A172 (cell line): ENCODE results near the gene C10orf67. TPM values are rescaled to one million over a fixed set of nuclear protein-coding genes. Genes with fewer than 3 reads are reported as not detected.
"Not testable (repeated sequence)": the region's sequence is repeated elsewhere in the genome, so short reads cannot be mapped to it uniquely, and the experiment has no call there.

Experiments used
- DNase-seq: peaks from one replicate; pipeline ENCODE4 v3.0.0-alpha.2; 2015; ENCODE audit warnings: low spot score
- total RNA-seq: library from RNA; depleted of rRNA; stranded (reverse); fragments of >200 nt; shearing (Covaris generic); gene quantifications from 2 replicates; pipeline ENCODE4 v1.2.3, GENCODE V29; 2014

The C10orf67 gene
- total RNA-seq, 1 experiment from 2014 or later, result 1.0 TPM

- no peak for DNase-seq
Observed at GRCh38 chr10:23280419-23281043, 64.1 kb downstream of the C10orf67 start.

- no peak for DNase-seq
Observed at GRCh38 chr10:23275355-23275754, 69.2 kb downstream of the C10orf67 start.

GRCh38 chr10:23274179-23274578 lies 70.4 kb downstream of the C10orf67 start:
- not testable (repeated sequence) for DNase-seq

GRCh38 chr10:23270531-23270930 lies 74.1 kb downstream of the C10orf67 start:
- no peak for DNase-seq

- DNase-seq, result no peak
Observed at GRCh38 chr10:23263441-23264164, 81.0 kb downstream of the C10orf67 start.

- DNase-seq, result no peak
Observed at GRCh38 chr10:23262928-23263327, 81.7 kb downstream of the C10orf67 start.

GRCh38 chr10:23258516-23258915 lies 86.1 kb downstream of the C10orf67 start:
- no peak for DNase-seq

- DNase-seq, result no peak
Observed at GRCh38 chr10:23253780-23254179, 90.8 kb downstream of the C10orf67 start.

GRCh38 chr10:23252859-23253258 lies 91.7 kb downstream of the C10orf67 start:
- DNase-seq, result not testable (repeated sequence)

GRCh38 chr10:23241779-23242178 lies 102.8 kb downstream of the C10orf67 start:
- not testable (repeated sequence) for DNase-seq

- DNase-seq, result no peak
Observed at GRCh38 chr10:23238015-23238414, 106.6 kb downstream of the C10orf67 start.

- no peak for DNase-seq
Observed at GRCh38 chr10:23230582-23230981, 114.0 kb downstream of the C10orf67 start.

GRCh38 chr10:23217471-23217870 lies 127.1 kb downstream of the C10orf67 start:
- DNase-seq, result no peak

GRCh38 chr10:23205972-23206642 lies 138.5 kb downstream of the C10orf67 start:
- DNase-seq, result no peak

GRCh38 chr10:23204773-23205172 lies 139.8 kb downstream of the C10orf67 start:
- no peak for DNase-seq

- DNase-seq, result no peak
Observed at GRCh38 chr10:23203369-23204325, 140.9 kb downstream of the C10orf67 start.

GRCh38 chr10:23202779-23203178 lies 141.8 kb downstream of the C10orf67 start:
- no peak for DNase-seq

GRCh38 chr10:23201837-23202236 lies 142.8 kb downstream of the C10orf67 start:
- DNase-seq, result no peak

- DNase-seq, result no peak
Observed at GRCh38 chr10:23200997-23201652, 143.5 kb downstream of the C10orf67 start.

GRCh38 chr10:23200586-23200985 lies 144.0 kb downstream of the C10orf67 start:
- no peak for DNase-seq
